ENCODE results near the gene PPP1R9A.

PPP1R9A gene

DNA sequence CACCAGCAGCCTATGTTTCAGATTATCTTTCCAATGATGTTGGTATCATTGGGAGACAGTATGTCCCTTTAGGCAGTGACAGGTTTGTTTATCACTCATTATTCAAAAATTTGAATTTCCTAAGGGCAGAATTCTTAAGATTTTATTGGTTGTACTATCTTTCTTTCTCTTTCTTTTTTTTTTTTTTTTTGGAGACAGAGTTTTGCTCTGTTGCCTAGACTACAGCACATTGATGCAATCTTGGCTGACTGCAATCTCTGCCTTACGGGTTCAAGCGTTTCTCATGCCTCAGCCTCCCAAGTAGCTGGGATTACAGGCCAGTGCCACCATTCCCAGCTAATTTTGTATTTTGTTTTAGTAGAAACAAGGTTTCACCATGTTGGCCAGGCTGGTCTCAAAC is 305.8 kb downstream of the PPP1R9A start:
- no peak for DNase-seq

DNA sequence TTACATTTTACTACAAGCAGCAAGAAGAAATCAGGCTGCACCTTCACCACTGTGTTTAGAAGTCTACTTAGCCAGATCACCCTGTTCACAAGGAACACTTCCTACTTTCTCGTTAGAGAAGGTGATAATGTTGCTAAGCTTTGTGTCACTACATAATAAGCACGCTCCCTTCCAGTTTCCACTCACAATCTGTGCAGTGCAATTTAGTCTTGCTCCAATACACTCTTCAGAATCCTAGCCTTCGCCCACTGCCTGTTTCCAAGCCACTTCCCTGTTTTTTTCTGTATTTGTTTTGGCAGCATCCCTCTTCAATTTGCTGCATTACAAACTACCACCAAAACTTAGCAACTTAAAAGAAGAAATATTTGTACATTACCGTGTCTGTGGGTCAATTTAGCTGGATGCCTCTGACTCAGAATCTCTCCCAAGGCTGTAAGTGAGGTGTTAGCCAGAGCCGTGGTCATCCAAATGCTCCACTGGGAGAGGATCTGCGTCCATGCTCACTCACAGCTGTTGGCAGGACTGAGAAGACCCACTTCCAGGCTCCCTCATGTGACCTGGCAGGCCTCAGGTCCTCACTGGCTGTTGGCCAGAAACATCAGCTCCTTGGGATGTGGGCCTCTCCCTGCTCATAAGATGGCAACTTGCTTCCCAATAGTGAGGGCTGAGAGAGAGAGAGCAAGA is 306.6 kb downstream of the PPP1R9A start:
- no peak for DNase-seq

DNA sequence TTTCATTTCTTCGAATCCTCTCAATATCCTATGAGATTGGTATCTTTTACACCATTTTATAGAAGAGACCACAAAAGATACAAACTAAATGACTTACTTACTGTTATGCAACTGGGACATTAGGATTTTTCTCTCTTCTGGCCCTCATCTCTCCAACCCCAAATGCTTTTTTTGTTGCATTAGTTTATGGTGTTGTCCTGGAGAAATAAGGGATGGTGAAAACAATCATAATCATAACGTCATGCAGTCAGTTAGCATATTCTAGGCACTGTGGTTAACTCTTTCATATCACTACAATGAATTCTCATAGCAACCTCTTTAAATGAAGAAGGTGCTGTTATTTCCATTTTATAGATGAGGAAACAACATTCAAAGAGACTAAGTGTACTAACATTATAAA is 312.3 kb downstream of the PPP1R9A start:
- DNase-seq, result no peak

DNA sequence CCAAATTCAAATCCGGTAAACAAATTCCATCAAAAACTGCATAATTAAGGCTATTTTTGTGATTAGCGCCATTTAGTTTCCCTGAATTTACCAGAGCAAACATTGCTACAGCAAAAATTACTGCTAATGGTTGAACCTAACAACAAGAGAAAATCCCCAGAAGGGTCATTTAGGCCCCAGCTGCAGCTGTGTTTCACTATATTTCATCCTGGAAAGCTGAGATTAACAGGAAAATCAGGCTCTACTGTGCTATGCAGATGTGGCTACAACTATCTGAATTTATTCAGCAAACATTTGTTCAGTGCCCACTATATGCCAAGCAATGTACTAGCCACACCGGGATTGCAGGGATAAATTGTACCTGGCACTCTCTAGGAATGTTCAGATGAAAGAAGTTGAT is 312.9 kb downstream of the PPP1R9A start:
- DNase-seq, result no peak

DNA sequence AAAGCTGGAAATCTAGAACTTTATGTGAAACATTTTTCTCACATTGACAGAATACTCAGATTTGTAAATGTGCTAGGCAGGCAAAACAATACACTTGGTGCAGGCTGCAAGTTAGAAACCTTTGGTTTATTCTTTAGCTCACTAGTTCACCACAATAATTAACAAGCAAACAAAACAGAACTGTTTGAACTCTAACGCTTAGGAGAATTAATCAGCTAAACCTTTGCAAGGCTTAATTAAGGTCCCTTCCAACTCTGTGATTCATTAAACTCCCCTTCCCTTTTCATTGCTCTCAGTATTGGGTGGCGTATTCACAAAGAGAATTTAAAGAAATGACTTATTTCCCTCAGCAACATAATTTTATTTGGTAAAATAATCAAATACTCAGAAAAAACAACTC is 317.9 kb downstream of the PPP1R9A start:
- no peak for DNase-seq

DNA sequence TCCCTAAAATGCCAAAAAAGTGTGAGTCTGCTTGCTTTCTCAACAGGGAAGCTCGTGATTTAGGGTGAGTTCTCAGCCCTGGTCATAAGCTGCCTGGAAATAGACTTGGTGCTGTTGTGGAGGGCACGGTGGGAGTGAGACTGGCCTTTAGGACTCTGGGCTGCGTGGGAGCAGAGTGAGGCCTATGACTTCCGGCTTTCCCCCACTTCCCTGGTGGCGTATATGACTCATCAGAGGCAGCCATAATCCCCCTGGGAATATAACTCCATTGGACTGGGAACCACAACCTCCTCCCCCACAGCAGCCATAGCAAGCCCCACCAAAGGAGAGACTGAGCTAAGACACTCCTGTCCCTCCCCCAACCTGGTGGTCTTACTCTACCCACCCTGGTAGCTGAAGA is 321.9 kb downstream of the PPP1R9A start:
- DNase-seq, result no peak

DNA sequence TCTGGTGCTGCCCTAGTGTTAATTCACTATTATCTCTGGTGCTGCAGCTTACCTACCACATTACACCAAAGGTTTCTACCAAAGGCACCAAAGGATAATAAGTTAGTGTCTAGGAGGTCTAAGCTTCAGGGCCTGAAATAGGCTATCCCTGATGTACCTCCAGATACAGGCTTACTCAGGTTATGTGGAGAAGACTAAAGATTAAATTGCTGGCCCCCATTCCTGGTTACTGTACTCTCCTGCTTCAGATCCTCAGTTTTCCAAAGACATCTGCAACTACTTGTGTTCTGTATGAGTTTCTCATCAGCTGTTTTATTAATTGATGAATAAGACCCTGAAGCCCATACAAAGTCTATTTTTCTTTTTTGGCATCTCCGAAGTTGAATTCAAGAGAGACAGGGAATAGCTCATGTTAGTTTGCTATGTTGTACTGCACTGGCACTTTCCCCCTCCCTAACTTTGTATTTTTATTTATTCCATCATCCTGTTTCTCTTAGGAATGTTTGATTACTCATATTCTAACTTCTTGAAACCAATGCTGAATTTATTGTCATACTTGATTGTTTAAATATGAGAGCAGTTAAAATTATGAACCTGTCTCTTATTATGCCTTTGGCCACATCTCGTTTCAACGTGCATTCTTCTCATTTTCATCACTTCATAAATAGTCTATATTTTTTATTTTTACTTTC is 331.0 kb downstream of the PPP1R9A start:
- DNase-seq, result no peak

DNA sequence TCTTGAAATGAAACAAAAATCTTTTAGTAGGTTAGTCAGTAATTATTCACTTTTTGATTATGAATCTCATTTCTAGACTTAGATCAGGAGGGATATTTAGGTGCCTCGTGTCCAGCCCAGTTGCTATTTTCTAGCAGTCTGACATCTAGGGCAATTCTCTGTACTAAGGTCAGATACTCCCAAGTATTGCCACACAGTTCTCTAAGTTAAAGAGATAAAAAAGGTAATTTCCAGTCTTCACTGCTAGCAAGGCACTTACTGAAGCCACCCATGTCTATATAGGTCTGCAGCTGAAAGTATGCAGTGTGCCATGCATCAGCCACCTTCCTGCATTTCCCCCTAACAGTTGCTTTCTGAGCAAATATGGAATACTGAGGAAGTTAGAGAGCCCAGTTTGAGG is 333.5 kb downstream of the PPP1R9A start:
- no peak for DNase-seq

DNA sequence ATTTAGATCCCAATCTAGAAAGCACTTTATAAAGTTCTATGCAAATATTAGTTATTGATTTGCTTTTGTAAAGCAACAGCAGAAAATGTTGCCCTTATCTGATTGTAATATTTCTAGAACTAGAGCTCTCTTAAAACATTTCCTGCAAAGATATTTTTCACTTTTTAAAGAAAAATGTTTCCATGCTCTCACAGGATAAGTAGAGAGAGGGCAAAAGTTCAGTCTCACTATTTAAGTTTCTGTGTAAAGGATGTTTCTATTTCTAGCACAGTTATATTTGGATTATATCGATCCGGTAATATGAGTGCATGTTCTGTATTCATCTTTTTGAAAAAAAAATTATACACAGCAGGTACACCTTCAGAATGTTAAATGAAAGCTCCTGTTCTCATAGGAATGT is 334.9 kb downstream of the PPP1R9A start:
- no peak for DNase-seq

DNA sequence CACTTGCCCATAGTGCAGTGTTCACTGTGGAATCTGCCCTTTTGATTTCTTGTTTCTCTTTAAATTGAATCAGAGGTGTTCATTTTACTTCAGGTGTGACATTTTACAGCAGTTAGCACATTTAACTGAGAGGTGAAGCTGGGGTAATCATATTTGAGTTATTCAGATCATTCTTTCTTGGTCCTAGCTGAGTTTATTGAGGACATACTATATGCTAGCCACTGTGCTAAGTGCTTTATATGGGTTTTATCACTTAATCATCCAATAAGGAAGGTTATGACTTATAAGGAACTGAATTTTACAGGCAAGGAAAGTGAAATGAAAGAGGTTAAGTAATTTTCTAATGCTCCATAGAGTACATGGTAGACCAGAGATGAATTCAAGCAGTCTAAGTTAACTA is 337.2 kb downstream of the PPP1R9A start:
- no peak for DNase-seq

DNA sequence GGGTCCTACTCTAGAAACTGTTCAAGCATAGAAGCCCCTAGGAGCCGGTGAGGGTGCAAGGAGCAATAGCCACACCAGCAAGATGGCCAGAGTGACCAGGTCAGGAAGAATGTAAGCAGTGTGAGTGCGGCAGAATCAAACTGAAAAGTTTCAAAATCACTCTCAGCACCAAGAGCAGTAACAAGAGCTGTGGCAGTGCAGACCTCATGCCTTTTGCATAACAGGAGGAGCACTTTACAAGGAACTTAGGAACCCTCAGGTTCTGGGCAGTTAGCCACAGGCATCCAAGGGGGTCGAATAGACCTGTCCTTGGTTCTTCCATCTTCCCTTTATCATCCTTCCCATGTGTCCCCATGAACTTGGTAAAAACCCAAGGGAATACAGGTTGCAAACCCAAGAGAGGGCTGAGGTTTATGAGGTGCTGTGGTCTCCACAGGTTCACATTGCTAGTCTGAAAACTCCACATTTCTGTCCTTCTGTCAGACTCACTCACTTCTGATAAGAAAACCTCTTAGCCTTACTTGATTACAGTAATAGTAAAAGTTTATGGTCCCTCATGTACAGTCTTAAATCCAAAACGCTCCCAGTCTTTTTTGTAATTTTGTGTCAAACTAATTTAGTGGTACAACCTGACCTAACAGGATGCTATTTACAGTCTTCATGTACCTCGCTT is 338.6 kb downstream of the PPP1R9A start:
- no peak for DNase-seq

DNA sequence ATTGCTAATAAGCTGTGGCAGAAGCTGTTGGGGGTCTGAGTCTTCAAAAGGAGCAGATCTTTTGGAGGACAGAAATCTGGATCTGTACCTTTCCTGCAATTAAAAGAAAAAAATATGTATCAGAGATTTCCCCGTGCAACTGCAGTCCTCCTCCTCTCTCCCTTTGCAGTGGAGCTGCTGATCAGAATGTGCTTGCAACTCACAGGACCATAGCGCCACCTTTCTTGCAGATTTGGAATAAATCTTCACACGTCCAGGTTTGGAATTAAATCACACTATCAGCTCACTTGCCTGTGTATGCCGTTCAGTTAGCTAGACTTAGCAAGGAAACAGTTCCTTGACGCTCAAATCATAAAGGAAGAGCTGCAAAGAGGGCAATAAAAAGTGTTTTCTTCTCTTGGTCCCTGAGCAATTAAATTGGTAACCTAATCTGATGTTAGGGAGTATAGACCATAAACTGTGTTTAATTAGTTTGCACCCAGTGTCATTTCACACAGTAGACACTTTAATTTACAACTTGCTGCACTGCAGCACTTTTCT is 339.5 kb downstream of the PPP1R9A start:
- peak; percentile 94 for DNase-seq

DNA sequence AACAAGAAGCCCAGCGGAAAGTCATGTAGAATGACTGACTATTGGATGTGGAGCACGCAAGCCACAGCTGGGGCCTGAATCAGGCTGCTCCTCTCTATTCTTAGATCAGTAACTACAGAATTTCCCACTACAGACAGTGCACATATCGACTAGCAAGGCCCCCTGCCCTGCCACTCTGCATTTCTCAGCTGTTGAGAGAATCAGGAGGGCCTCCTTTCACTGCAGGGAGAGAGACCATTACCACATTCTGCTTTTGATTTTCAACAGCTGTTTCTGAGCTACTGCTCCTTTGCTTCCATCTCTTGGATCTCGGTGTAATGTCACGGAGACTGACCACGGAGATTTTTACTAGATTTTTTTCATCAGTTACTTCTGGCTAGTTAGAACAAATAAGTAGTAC is 343.2 kb downstream of the PPP1R9A start:
- DNase-seq, result no peak

DNA sequence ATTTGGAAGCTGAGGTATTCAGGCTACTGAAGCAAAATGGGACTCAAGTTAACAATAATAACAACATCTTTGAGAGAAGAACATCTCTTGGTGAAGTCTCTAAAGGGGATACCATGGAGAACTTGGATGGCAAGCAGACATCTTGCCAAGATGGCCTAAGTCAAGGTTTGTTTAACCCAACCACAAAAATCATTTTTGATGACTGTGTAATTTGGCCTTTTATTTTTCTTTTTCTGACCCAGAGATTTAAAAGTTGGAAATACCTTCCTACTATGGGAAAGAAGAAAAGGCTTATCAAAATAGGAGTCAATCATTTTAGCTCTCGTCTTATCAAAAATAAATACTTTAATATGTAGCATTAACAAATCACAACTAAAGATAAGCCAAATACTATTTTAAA is 344.6 kb downstream of the PPP1R9A start:
- no peak for DNase-seq

DNA sequence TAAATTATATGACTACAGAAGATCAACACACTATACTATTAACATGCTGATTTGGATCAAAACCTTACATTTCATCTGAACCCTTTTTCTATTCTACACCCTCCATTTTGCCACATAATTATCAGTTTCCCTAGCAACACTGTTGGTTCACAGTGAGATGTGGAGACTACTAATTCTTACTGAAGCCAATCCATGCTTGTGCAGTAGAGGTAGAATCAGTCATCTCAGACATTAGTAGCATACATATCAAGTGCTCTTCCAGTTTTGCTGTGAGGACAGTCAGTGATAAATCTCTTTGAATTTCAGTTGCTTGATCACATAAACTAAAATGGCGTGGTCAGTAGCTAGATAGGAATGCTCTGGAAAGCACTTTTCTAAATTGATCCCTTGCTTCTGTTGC is 346.6 kb downstream of the PPP1R9A start:
- DNase-seq, result no peak

DNA sequence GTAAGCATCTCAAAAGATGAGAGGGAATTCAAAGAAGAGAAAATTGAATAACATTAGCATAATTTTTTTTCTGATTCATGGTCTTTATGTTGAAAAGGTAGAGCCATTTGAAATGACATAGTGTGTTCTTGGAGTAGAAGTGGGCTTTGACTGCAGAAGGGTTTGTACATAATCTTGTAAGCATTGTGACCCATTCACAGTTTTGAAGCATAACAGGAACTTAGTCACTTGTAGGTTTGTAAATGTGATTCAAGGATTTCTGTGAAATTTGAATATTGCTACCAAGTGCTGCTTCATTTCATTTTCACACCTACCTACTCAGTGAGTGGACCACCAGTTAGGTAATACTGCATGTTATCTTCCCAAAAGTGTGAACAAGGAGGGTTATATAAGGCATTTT is 348.3 kb downstream of the PPP1R9A start:
- no peak for DNase-seq

DNA sequence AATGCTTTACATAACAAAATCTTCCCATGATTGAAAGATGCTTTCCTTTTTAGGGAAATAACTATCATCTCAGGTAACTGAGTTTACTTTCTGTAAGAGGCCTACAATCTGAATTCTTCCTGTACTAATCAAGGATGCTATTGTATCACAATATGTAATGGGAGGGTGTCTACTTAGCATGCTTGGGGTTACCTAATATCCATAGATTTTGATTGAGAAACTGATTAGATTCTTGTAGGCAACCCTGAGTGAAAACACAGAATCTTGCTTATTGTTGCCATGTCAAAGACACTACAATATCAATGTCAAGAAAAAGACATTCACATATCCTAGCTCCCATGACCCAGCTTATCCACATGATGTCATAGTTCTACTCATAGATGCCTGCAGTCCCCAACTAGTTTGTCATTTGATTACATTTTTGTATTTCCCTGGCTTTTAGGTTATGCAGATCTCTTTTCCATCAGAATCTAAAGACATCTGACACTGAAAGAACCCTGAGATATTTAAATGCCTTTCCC is 354.6 kb downstream of the PPP1R9A start:
- DNase-seq, result no peak

DNA sequence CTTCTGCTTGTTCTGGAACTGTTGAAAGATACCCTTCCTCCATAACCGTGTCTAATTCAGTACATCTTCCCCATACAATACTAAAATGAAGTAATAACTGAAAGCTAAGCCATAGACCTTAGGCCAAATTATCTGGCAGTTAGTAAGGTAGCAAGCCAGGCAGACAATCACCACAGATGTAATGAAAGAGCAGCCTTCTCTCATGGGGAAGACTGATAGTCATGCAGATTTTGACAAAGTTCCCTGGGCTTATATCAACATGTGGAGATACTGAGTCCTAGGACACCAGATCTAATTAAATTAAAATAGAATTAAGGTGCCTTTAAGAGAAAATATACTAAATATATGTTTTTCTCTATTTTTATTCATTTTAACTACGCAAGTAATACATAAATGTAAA is 355.5 kb downstream of the PPP1R9A start:
- no peak for DNase-seq

DNA sequence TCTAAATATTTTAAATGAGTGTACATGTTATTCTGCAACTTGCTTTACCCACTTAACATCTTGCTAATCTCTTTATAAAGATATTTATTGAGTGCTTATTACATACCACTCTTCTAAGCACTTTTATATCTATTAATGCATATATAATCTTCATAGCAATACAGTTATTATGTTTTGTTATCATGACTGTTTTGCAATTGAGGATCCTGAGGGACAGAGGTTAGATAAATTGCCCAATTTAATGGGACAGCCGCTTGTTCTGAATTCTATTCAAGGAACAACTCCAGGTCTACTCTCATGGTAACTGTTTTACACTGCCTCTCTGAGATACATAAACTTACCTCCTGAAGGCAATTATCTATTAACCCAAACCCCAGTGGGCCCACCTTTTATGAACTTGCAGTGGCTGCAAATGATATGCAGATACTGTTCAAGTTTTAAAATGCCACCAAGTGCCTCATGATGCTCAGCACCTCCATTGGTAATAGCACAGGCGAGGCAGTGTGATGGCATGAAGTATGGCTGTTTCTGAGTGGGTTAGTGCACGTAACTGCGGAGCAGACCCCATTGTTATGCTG is 356.5 kb downstream of the PPP1R9A start:
- peak; percentile 22 for DNase-seq

DNA sequence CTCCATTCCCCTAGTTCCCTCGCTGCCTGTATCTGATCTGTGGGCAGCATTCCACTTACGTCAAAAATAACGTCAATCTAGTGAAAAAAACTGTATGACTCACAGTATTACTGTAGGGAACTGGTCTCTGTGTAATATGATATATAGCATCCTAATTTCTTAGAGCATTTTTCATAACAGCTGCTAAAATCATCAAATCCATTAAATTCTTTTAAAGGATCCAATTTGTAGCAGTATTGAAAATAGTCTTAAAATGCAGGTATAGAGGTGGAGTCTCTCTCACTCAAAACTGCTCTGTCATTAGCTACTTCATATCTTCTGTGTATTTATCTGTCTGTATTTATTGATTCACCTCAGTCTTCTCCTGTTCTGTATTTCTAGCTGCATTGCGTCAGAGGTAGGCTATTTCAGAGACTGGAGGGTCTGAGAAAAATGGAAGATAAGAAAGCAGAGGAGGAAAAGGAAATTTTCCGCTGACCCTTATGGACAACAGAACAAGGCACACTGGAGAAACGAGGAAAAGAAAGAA is 357.0 kb downstream of the PPP1R9A start:
- no peak for DNase-seq

DNA sequence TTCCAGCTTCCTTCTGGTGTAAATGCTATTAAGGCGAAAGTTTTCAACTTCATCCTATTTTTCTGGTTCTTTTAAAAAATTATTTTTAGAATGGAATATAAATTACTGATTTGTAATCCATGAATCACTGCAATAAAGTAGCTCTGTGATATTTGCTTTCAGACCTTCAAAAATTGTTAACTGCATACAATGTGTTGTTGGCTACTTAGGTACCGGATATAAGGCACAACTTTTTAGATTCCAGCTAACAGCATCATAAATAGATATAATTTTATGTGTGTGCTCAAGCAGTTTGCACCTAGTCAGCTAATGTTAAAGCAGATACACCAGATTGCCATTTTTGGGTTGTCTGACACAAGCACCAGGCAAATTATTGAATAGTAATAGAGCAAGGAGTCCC is 358.2 kb downstream of the PPP1R9A start:
- no peak for DNase-seq

DNA sequence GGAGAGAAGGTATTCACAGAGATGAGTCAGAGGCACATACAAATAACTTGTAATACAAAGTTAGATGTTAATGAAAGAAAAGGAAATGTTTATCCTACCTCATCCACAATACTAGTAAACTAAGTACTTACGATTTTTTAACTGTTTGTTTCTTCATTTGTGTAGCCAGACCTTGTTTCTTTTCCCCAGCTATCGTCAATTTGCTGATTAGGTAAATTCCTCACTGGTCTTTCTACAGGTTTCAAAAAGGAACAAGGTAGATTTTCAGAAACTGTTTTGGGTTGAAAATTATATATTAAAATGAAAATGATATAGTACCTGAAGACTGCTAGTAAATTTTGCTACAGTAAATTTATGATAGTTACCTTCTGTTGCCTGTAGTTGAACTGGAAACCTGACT is 360.4 kb downstream of the PPP1R9A start:
- no peak for DNase-seq

DNA sequence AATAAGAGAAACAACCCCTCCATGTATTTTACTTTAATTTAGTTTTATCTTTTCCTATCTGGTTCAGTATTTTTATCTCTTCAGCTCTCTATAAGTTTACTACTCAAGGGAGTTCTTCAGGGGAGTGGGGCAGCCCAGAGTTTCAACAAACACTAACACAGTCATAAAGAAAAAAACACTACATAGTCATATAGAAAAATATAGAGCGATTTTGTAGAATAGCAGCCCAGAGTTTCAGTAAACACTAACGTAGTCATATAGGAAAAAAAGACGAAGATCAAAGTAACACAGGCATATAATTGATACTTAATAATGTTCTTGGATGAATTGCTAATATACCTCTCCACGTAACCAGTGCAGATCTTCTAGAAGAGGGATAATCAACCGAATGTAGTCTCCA is 362.2 kb downstream of the PPP1R9A start:
- DNase-seq, result no peak

All from DMS53 (cell line).